ENCODE data around the gene CCL21. TPM values are rescaled to one million over a fixed set of nuclear protein-coding genes. Genes with fewer than 3 reads are reported as not detected.

CCL21 gene
- total RNA-seq, 2 experiments from 2014 or later = not detected

GRCh38 chr9:34685591-34685990 is 24.3 kb downstream of the CCL21 start:
- DNase-seq = no peak
- no peaks in the 10 kb centered on the region for H3K27me3 Mint-ChIP-seq (ENCODE audit: low read depth)
- H3K9me3 Mint-ChIP-seq (ENCODE audit: insufficient read depth) = no peaks in the 10 kb centered on the region
- ChIA-PET CTCF (interaction anchor here (0.6 to 3.0 kb wide), 3 partner anchors 17 to 82 kb away, joined by 3 to 12 read pairs (median 3); no protein-coding TSS in a partner anchor), POLR2A (interaction anchor here (1.2 kb wide), 1 partner anchor 17 kb away, joined by 4 read pairs; no protein-coding TSS in a partner anchor)
- no peaks in the 10 kb centered on the region for H3K4me1 Mint-ChIP-seq (ENCODE audit: low read depth)
- no peak overlapping the region for H3K4me3 Mint-ChIP-seq
- no peak overlapping the region for H3K27ac Mint-ChIP-seq
- ATAC-seq = no peak
- H3K36me3 Mint-ChIP-seq (ENCODE audit: low read depth) = no peaks in the 10 kb centered on the region

- Mint-ChIP-seq H3K27me3 (ENCODE audit: low read depth) (no peaks in the 10 kb centered on the region), H3K27ac (no peak overlapping the region), H3K36me3 (ENCODE audit: low read depth) (no peaks in the 10 kb centered on the region), H3K4me1 (ENCODE audit: low read depth) (no peaks in the 10 kb centered on the region), H3K4me3 (no peak overlapping the region), H3K9me3 (ENCODE audit: insufficient read depth) (no peaks in the 10 kb centered on the region)
- ChIA-PET CTCF (interaction anchor here (3.0 kb wide), 1 partner anchor 18 kb away, joined by 12 read pairs; no protein-coding TSS in a partner anchor), POLR2A (no interaction called here)
- ATAC-seq = no peak
- DNase-seq = no peak
Measured at GRCh38 chr9:34684816-34685215, 25.1 kb downstream of the CCL21 start.

- DNase-seq (no peak), ATAC-seq (no peak)
- Mint-ChIP-seq H3K27me3 (ENCODE audit: low read depth) (no peaks in the 10 kb centered on the region), H3K4me3 (no peak overlapping the region), H3K27ac (no peak overlapping the region), H3K9me3 (ENCODE audit: insufficient read depth) (no peaks in the 10 kb centered on the region), H3K4me1 (ENCODE audit: low read depth) (no peaks in the 10 kb centered on the region), H3K36me3 (ENCODE audit: low read depth) (no peaks in the 10 kb centered on the region)
- ChIA-PET CTCF (interaction anchor here (1.0 kb wide), 1 partner anchor 18 kb away, joined by 3 read pairs; no protein-coding TSS in a partner anchor), POLR2A (no interaction called here)
Measured at GRCh38 chr9:34684145-34684544, 25.8 kb downstream of the CCL21 start.

DNA sequence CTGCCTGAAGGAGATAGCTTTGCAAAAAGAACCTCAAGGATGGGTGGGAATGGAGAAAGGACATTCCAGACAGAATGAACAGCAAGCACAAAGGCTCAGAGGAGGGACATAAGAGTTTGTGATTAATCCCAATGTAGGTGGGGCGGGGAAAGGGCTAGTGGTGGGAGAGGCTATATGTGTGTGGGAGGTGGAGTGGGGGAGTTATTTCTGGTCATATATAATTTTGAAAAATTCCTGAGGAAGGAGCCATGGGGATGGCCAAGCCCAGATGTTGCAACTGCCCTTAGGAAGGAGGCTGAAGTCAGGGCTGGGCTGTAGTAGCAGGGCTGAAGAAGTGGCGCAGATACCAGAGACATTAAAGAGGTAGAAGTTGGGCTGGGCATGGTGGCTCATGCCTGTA is 34.1 kb downstream of the CCL21 start:
- H3K27ac Mint-ChIP-seq = no peak overlapping the region
- no peaks in the 10 kb centered on the region for H3K36me3 Mint-ChIP-seq (ENCODE audit: low read depth)
- ChIA-PET CTCF (interaction anchor here (1.5 to 5.1 kb wide), 2 partner anchors 26 to 42 kb away, joined by 3 to 47 read pairs; no protein-coding TSS in a partner anchor), POLR2A (no interaction called here)
- H3K9me3 Mint-ChIP-seq (ENCODE audit: insufficient read depth) = no peaks in the 10 kb centered on the region
- no peaks in the 10 kb centered on the region for H3K4me1 Mint-ChIP-seq (ENCODE audit: low read depth)
- DNase-seq = no peak
- H3K27me3 Mint-ChIP-seq (ENCODE audit: low read depth) = no peaks in the 10 kb centered on the region
- ATAC-seq = no peak
- H3K4me3 Mint-ChIP-seq = no peak overlapping the region

GRCh38 chr9:34675048-34675714 is 34.8 kb downstream of the CCL21 start:
- CTCF ChIA-PET = interaction anchor here (0.9 to 5.1 kb wide), 4 partner anchors 27 to 224 kb away, joined by 3 to 47 read pairs (median 4); partner anchors contain the start of gene GALT
- DNase-seq (peak; percentile 71), ATAC-seq (peak; percentile 85)
- H3K4me3 Mint-ChIP-seq = no peak overlapping the region
- POLR2A ChIA-PET = no interaction called here
- no peaks in the 10 kb centered on the region for H3K27me3 Mint-ChIP-seq (ENCODE audit: low read depth)
- H3K9me3 Mint-ChIP-seq (ENCODE audit: insufficient read depth) = no peaks in the 10 kb centered on the region
- no peaks in the 10 kb centered on the region for H3K36me3 Mint-ChIP-seq (ENCODE audit: low read depth)
- H3K27ac Mint-ChIP-seq = no peak overlapping the region
- no peaks in the 10 kb centered on the region for H3K4me1 Mint-ChIP-seq (ENCODE audit: low read depth)

GRCh38 chr9:34674440-34674839 is 35.5 kb downstream of the CCL21 start:
- Mint-ChIP-seq H3K27me3 (ENCODE audit: low read depth) (no peaks in the 10 kb centered on the region), H3K4me1 (ENCODE audit: low read depth) (no peaks in the 10 kb centered on the region), H3K27ac (no peak overlapping the region), H3K36me3 (ENCODE audit: low read depth) (peaks cover 4% of the 10 kb centered on the region), H3K4me3 (no peak overlapping the region), H3K9me3 (ENCODE audit: insufficient read depth) (peaks cover under 1% of the 10 kb centered on the region)
- CTCF ChIA-PET = interaction anchor here (1.1 to 5.1 kb wide), 2 partner anchors 28 to 225 kb away, joined by 3 to 47 read pairs; no protein-coding TSS in a partner anchor
- no peak for DNase-seq
- no peak for ATAC-seq
- POLR2A ChIA-PET = no interaction called here

DNA sequence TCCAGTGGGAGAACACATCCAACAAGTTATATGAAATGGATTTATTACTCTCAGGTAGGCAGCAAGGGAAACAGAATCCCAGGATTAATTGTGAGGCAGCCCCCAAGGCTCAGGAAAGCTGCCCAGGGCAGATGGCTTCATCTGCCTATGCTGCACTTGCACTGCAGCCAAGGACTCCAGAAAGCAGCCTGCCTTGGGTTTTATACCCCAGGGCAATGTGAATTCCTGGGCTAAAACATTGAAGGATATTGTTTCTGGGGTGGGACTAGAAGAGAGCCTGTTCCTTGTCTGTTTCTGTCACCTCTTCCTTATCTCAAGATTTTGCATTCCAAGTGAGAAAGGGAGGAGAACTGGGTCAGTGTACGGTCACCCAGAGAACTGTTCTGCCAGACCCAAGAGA is 38.6 kb downstream of the CCL21 start:
- Mint-ChIP-seq H3K27me3 (ENCODE audit: low read depth) (peaks cover 2% of the 10 kb centered on the region), H3K4me3 (no peak overlapping the region), H3K27ac (no peak overlapping the region), H3K36me3 (ENCODE audit: low read depth) (peaks cover 14% of the 10 kb centered on the region), H3K9me3 (ENCODE audit: insufficient read depth) (peaks cover 5% of the 10 kb centered on the region), H3K4me1 (ENCODE audit: low read depth) (peaks cover 5% of the 10 kb centered on the region)
- POLR2A ChIA-PET = no interaction called here
- ATAC-seq (no peak), DNase-seq (no peak)
- CTCF ChIA-PET = no interaction called here

- H3K9me3 Mint-ChIP-seq (ENCODE audit: insufficient read depth) = peaks cover 5% of the 10 kb centered on the region
- peaks cover 14% of the 10 kb centered on the region for H3K36me3 Mint-ChIP-seq (ENCODE audit: low read depth)
- ChIA-PET POLR2A (no interaction called here), CTCF (interaction anchor here (1.7 kb wide), 1 partner anchor 32 kb away, joined by 10 read pairs; no protein-coding TSS in a partner anchor)
- H3K4me3 Mint-ChIP-seq = no peak overlapping the region
- ATAC-seq (no peak), DNase-seq (no peak)
- peaks cover 2% of the 10 kb centered on the region for H3K27me3 Mint-ChIP-seq (ENCODE audit: low read depth)
- peaks cover 8% of the 10 kb centered on the region for H3K4me1 Mint-ChIP-seq (ENCODE audit: low read depth)
- no peak overlapping the region for H3K27ac Mint-ChIP-seq
Measured at GRCh38 chr9:34669809-34670562, 40.0 kb downstream of the CCL21 start.

GRCh38 chr9:34665381-34666250 is 44.3 kb downstream of the CCL21 start:
- Mint-ChIP-seq H3K4me1 (ENCODE audit: low read depth) (peaks cover 43% of the 10 kb centered on the region), H3K4me3 (peak overlapping the region; percentile 84), H3K27me3 (ENCODE audit: low read depth) (peaks cover 2% of the 10 kb centered on the region), H3K36me3 (ENCODE audit: low read depth) (peaks cover 18% of the 10 kb centered on the region), H3K9me3 (ENCODE audit: insufficient read depth) (peaks cover 5% of the 10 kb centered on the region), H3K27ac (peak overlapping the region; percentile 93)
- ChIA-PET CTCF (interaction anchor here (1.0 to 6.3 kb wide), 11 partner anchors 7 to 53 kb away, joined by 3 to 86 read pairs (median 6); partner anchors contain the start of genes GALT, IL11RA, RPP25L and SIGMAR1), POLR2A (interaction anchor here (1.0 to 1.8 kb wide), 4 partner anchors 9 to 208 kb away, joined by 3 to 10 read pairs (median 5); partner anchors contain the start of genes GALT and SIGMAR1)
- peak; percentile 76 for ATAC-seq
- peak; percentile 91 for DNase-seq

DNA sequence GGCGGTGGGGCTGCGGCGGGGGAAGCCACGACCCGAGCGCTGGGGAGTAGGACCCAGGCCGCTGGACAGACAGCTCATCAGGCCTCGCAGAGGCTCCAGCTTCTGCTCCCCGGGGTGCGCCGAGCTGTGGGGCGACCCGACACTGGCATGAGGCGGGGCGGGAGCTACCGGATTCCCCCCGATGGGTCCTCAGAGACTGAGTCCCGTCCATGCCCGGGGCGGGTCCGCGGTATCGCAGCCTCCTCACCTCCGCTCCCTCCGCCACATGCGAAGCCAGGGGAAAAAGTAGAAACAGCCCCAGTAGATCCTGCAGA is 44.9 kb downstream of the CCL21 start:
- H3K36me3 Mint-ChIP-seq (ENCODE audit: low read depth) = peaks cover 23% of the 10 kb centered on the region
- peaks cover 5% of the 10 kb centered on the region for H3K9me3 Mint-ChIP-seq (ENCODE audit: insufficient read depth)
- POLR2A ChIA-PET = interaction anchor here (0.7 to 1.8 kb wide), 5 partner anchors 9 to 208 kb away, joined by 3 to 10 read pairs (median 5); partner anchors contain the start of genes GALT and SIGMAR1
- H3K27me3 Mint-ChIP-seq (ENCODE audit: low read depth) = peaks cover 2% of the 10 kb centered on the region
- peaks cover 43% of the 10 kb centered on the region for H3K4me1 Mint-ChIP-seq (ENCODE audit: low read depth)
- CTCF ChIA-PET = interaction anchor here (0.7 to 6.3 kb wide), 15 partner anchors 8 to 415 kb away, joined by 3 to 86 read pairs (median 4); partner anchors contain the start of genes FANCG, GALT, IL11RA and RPP25L
- H3K4me3 Mint-ChIP-seq = peak overlapping the region; percentile 84
- ATAC-seq = no peak
- DNase-seq = no peak
- peak overlapping the region; percentile 93 for H3K27ac Mint-ChIP-seq
